ENCODE measurements around the gene C9orf153.

- no peak for TF ChIP-seq POLR2A (IDR thresholded peaks at IDR 0.05; ENCODE audit: low read depth, low read length)
- no peak for TF ChIP-seq POLR2AphosphoS5 (IDR thresholded peaks at IDR 0.05; ENCODE audit: low read depth, low read length)
- TF ChIP-seq TAF1 (IDR thresholded peaks at IDR 0.05; ENCODE audit: low read depth, low read length) = no peak
Observed at GRCh38 chr9:86178503-86178902, 81.0 kb downstream of the C9orf153 start.

Data from GM12891 (cell line).